Measurements from ENCODE around the gene TRIO. TPM values are rescaled to one million over a fixed set of nuclear protein-coding genes. Genes with fewer than 3 reads are reported as not detected.
"Not testable (repeated sequence)": the region's sequence is repeated elsewhere in the genome, so short reads cannot be mapped to it uniquely, and the experiment has no call there.

TRIO gene
- total RNA-seq, 6 experiments from 2014 or later = 167 to 219 (median 190) TPM

DNA sequence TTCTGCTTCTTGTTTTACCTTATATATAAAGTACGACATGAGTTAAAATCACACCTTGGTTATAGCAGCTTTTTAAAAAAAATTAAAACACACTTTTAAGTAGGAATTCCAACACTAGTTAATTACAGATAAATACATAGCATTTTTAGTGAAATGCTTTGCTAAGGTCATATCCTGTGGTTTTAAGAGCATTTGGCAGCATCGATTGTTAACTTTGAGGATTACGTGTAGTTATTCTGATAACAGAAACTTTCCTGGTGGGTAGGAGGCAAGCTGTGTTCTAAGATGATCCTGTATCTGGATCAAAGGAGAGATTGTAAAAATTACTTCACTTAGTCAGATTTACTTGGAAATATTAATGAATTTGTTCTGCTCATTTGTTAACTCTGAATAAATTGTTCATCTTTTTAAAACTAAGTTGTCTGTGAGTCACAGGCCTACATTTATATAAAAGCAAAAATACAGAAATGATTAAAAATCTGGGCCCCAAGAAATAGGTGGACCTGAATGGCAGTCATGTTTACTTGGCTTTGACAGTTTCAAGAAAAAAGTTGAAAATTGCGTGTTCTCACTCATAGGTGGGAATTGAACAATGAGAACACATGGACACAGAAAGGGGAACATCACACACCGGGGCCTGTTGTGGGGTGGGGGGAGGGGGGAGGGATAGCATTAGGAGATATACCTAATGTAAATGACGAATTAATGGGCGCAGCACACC lies 58.3 kb downstream of the TRIO start:
- DNase-seq = peak; percentile 44
- no peaks in the 10 kb centered on the region for H3K9me3 Mint-ChIP-seq
- peak overlapping the region; percentile 69 for H3K4me3 Mint-ChIP-seq
- TF ChIP-seq, protein P1, sequence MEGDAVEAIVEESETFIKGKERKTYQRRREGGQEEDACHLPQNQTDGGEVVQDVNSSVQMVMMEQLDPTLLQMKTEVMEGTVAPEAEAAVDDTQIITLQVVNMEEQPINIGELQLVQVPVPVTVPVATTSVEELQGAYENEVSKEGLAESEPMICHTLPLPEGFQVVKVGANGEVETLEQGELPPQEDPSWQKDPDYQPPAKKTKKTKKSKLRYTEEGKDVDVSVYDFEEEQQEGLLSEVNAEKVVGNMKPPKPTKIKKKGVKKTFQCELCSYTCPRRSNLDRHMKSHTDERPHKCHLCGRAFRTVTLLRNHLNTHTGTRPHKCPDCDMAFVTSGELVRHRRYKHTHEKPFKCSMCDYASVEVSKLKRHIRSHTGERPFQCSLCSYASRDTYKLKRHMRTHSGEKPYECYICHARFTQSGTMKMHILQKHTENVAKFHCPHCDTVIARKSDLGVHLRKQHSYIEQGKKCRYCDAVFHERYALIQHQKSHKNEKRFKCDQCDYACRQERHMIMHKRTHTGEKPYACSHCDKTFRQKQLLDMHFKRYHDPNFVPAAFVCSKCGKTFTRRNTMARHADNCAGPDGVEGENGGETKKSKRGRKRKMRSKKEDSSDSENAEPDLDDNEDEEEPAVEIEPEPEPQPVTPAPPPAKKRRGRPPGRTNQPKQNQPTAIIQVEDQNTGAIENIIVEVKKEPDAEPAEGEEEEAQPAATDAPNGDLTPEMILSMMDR (IDR thresholded peaks at IDR 0.05) = no peak
- peaks cover 95% of the 10 kb centered on the region for H3K4me1 Mint-ChIP-seq (ENCODE audit: low read depth)
- H3K27me3 Mint-ChIP-seq (ENCODE audit: insufficient read depth) = peaks cover 11% of the 10 kb centered on the region
- peak overlapping the region; percentile 79 for H3K27ac Mint-ChIP-seq
- peaks cover 60% of the 10 kb centered on the region for H3K36me3 Mint-ChIP-seq (ENCODE audit: low read depth)

DNA sequence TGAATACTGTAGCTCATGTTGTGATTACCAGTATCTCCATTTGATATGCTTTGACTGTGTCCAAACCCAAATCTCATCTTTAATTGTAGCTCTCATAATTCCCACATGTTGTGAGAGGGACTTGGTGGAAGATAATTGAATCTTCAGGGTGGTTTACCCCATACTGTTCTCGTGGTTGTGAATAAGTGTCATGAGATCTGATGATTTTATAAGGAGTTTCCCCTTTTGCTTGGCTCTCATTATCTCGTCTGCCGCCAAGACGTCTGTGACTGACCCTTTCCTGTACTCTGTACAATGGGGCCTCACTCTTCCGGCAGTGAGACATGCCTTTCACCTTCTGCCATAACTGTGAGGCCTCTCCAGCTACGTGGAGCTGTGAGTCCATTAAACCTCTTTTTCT lies 59.3 kb downstream of the TRIO start:
- Mint-ChIP-seq H3K9me3 (no peaks in the 10 kb centered on the region), H3K4me3 (peak overlapping the region; percentile 53), H3K4me1 (ENCODE audit: low read depth) (peaks cover 95% of the 10 kb centered on the region), H3K27ac (peak overlapping the region; percentile 92), H3K27me3 (ENCODE audit: insufficient read depth) (peaks cover 11% of the 10 kb centered on the region), H3K36me3 (ENCODE audit: low read depth) (peaks cover 52% of the 10 kb centered on the region)
- TF ChIP-seq, protein P1 (IDR thresholded peaks at IDR 0.05) = no peak
- DNase-seq = no peak

DNA sequence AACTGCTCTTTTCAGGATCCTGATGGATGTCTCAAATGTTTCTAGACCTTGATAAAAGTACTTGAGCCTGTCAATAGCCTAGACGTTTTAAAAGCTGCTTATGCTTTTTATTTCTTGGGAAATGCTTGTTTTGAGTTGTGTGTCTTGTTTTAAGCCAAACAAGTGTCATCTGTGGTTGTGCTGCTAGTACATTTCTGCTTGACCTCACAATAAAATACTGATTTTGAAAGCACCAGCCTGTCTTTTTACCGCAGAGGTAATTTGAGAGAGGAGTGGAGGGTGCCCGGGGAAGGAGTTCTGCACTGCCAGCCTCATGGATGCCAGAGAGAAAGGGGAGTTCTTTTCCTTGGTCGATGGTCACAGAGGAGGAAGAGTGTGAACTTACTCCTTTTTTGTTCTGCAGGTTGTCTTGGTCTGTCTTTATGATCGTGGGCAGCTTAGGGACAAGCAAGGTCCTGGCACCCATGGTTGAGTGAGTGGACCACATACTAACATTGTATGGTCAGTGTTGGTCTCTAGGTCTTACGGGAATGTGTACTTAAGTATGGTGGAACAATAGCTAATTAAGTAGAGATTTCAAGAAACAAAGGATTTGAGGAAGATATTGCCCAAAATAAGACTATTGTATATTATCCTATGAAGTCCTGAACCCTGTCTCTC lies 61.0 kb downstream of the TRIO start:
- Mint-ChIP-seq H3K27me3 (ENCODE audit: insufficient read depth) (peaks cover 11% of the 10 kb centered on the region), H3K27ac (peak overlapping the region; percentile 92), H3K4me3 (peak overlapping the region; percentile 81), H3K9me3 (no peaks in the 10 kb centered on the region), H3K4me1 (ENCODE audit: low read depth) (peaks cover 95% of the 10 kb centered on the region), H3K36me3 (ENCODE audit: low read depth) (peaks cover 39% of the 10 kb centered on the region)
- DNase-seq = no peak
- TF ChIP-seq, protein P1 (IDR thresholded peaks at IDR 0.05) = no peak

DNA sequence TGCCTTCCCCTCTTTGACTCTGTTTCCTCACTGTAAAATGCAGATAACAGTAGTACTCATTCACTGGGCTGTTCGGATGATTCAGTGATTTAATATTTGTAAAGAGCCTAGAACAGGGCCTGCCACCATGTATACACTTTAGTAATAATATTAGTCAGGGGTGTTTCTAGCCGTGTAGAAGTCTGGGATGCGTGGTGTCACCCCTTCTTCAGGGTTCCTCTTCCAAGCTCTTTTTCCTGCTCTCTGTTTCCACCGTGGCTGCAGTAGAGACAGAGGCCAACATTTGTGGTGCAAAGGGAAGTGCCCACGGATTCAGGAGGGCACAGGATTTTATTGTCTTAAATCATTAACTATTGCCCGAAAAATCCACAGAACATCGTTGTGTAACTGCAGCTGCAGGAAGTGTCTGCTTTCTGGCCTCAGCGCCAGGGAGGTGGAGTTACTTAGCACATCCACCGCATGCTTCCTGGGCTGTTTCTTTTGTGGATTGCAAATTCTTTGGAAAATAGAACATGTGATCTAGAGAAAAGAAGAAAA lies 61.7 kb downstream of the TRIO start:
- Mint-ChIP-seq H3K27me3 (ENCODE audit: insufficient read depth) (peaks cover 11% of the 10 kb centered on the region), H3K9me3 (no peaks in the 10 kb centered on the region), H3K4me3 (peak overlapping the region; percentile 81), H3K27ac (peak overlapping the region; percentile 92), H3K36me3 (ENCODE audit: low read depth) (peaks cover 41% of the 10 kb centered on the region), H3K4me1 (ENCODE audit: low read depth) (peaks cover 97% of the 10 kb centered on the region)
- peak; percentile 70 for DNase-seq
- TF ChIP-seq, protein P1 (IDR thresholded peaks at IDR 0.05) = no peak

DNA sequence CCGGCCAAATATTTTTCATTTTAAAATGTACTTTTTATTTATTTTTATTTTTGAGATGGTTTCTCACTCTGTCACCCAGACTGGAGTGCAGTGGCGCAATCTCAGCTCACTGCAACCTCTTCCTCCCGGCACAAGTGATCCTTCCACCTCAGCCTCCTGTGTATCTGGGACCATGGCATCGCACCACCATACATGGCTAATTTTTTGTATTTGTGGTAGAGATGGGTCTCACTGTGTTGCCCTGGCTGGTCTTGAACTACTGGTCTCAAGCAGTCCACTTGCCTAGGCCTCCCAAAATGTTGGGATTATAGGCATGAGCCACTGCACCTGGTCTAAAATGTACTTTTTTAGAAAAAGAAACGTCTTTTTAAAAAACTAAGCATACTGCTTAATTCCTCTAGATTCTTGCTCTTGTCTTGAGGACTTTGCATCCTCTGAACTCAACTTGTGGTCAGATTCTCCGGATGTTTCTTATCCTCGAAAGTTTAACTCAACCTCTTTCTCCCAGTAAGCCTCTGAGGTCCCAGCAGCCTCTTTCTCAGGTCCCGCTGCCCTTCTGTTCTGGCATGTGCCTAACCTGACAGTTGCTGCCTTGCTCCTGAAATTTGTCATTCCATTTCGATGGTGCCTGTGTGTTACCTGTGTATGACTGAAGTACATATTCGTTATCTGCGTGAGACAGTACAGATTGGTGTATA lies 63.0 kb downstream of the TRIO start:
- peak overlapping the region; percentile 87 for H3K27ac Mint-ChIP-seq
- H3K9me3 Mint-ChIP-seq = no peaks in the 10 kb centered on the region
- peak overlapping the region; percentile 48 for H3K4me3 Mint-ChIP-seq
- TF ChIP-seq, protein P1 (IDR thresholded peaks at IDR 0.05) = no peak
- H3K36me3 Mint-ChIP-seq (ENCODE audit: low read depth) = peaks cover 33% of the 10 kb centered on the region
- H3K27me3 Mint-ChIP-seq (ENCODE audit: insufficient read depth) = peaks cover 15% of the 10 kb centered on the region
- H3K4me1 Mint-ChIP-seq (ENCODE audit: low read depth) = peaks cover 97% of the 10 kb centered on the region
- no peak for DNase-seq

DNA sequence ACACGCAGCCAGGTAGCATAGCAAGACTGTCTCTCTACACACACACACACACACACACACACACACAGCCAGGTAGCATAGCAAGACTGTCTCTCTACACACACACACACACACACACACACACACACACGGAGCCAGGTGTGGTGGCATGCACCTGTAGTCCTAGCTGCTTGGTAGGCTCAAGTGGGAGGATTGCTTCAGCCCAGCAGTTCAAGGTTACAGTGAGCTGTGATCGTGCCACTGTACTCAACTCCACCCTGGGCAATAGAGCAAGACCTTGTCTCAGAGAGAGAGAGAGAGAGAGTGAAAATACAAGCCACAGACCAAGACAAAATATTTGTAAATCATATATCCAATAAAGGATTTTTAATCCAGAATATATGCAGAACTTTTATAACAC lies 64.3 kb downstream of the TRIO start:
- H3K4me3 Mint-ChIP-seq = peak overlapping the region; percentile 75
- peaks cover 14% of the 10 kb centered on the region for H3K27me3 Mint-ChIP-seq (ENCODE audit: insufficient read depth)
- peak overlapping the region; percentile 87 for H3K27ac Mint-ChIP-seq
- H3K9me3 Mint-ChIP-seq, DNase-seq: not testable (repeated sequence)
- H3K4me1 Mint-ChIP-seq (ENCODE audit: low read depth) = peaks cover 97% of the 10 kb centered on the region
- peaks cover 24% of the 10 kb centered on the region for H3K36me3 Mint-ChIP-seq (ENCODE audit: low read depth)

Measured in HFFc6 (cell line).